ENCODE measurements around the gene GPC2.
A peak's percentile ranks its signal among the peaks of the same experiment; 100 is the strongest.
"Not testable (repeated sequence)": the region's sequence is repeated elsewhere in the genome, so short reads cannot be mapped to it uniquely, and the experiment has no call there.

The GPC2 gene

DNA sequence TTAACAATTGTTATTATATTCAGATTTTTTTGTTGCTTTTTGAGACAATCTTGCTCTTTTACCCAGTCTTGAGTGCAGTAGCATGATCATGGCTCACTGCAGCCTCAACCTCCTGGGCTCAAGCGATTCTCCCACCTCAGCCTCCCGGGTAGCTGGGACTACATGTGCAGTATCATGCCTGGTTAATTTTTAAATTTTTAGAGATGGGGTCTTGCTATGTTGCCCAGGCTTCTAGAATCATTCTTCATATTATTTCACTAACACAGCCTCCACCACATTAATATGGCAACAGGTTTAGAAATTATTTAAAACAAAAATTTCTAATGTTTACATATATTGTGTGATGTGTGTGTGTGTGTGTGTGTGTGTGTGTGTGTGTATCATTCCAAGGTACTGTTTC is 29.9 kb downstream of the GPC2 start:
- DNase-seq, result no peak

DNA sequence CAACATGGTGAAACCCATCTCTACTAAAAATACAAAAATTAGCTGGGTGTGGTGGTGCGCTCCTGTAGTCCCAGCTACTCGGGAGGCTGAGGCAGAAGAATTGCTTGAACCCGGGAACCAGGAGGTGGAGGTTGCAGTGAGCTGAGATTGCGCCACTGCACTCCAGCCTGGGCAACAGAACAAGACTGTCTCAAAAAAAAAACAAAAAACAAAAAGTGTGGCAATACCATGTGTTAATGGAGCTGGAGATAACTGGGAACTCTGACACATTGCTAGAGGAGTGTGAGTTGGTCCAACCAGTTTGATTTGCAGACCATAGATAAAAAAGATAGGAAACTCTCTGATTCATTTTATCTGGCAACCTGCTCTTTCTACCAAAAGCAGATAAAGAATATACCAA is 30.8 kb downstream of the GPC2 start:
- not testable (repeated sequence) for DNase-seq

DNA sequence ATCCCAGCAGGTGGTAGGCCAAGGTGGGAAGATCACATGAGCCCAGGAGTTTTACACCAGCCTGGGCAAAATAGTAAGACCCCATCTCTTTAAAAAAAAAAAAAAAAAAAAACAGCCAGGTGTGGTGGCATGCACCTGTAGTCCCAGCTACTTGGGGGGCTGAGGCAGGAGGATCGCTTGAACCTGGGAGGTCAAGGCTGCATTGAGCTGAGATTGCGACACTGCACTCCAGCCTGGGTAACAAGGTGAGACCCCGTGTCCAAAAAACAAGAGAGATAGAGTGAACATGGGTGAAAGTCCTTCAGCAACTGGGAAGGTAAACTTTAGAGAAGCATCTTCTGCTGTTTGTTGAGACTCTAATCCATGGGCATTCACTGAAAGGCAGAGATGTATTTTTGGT is 34.7 kb downstream of the GPC2 start:
- DNase-seq, result no peak

DNA sequence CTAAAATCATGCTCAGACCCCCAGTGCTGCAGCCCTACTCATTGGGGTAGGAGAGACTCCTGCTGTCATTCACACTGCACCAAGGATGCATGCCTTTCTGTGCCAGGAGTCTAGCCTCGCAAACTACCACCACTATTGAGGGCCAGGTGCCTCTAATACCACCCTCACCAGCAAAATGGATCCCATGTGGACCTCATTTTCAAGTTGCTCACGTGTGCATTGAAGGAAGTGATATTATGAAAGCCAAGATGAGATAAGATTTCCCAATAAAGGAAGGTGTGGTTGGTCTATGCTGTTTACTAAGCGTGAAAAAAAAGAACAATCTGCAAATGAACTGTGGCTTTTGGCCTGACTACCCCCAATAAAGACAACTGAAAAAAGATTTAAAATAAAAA is 35.6 kb downstream of the GPC2 start:
- no peak for DNase-seq

DNA sequence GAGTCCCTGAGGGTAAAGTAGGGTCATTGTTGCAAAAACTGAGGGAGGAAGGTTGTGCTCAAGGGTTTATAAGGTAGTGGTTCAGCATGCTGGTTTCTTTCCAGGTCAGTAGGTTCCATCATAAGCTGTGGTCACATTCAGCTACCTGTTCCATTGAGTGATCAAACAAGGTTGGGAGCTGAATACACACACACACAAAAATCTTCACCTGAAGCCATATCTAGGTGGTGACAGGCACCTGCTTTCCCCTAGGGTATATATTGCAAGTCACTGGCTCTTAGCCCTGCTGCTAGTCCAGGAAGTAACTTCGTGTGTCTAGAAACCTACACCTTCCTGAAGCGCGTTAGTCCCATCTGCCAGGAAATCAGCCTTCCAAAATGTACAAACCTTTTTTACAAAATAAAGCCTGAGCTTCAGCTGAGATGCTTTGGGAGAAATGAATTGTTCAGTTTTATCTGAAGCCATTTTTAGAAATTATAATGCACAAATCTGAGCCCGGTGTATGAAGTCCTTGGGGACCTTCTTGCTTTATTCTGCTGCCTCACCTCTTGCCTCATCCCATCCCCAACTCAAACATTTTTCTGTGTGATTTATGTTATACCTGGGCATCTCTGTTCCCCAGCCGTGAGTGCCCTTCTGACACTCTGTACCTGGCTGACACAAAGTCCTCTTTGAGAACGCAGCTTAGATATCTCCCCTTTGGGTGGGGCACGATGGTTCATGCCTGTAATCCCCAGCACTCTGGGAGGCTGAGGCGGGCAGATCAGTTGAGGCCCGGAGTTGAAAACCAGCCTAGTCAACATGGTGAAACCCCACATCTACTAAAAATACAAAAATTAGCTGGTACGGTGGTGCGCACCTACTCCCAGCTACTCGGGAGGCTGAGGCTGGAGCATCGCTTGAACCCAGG is 39.1 kb downstream of the GPC2 start:
- DNase-seq, result no peak

DNA sequence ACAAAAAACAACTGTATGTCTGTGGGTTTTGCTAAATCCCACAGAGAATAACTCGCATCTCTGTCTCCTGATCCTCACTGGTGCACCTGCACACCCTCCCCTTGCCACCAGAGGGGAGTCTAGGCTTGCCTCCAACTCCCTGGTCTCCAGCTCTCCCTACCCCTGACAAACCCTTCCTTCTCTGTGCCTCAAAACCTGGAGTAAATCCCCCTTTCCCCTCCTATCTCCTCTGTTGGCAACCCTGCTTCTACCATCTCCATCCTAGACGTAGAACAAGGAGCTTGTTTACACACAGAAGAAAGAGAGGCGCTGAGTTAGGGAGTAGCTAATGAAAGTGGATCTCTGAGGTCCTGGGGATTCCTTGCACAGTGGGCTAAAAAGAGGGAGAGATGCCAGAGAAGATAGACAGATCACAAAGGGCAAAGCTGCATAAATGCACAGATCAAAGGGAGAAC is 44.5 kb downstream of the GPC2 start:
- peak; percentile 71 for DNase-seq

DNA sequence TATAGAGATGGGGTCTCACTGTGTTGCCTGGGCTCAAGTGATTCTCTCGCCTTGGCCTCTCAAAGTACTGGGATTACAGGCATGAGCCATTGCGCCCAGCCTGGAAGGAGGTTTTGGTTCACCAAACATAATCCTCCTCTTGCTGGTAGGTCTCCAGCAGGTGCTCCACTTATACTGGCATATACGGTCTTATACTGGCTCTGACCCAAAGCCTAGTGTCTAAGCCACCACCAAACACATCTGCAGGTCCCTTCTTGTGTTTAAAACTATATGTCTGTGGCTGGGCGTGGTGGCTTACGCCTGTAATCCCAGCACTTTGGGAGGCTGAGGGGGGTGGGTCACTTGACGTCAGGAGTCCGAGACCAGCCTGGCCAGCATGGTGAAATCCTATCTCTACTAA is 45.1 kb downstream of the GPC2 start:
- DNase-seq, result no peak

DNA sequence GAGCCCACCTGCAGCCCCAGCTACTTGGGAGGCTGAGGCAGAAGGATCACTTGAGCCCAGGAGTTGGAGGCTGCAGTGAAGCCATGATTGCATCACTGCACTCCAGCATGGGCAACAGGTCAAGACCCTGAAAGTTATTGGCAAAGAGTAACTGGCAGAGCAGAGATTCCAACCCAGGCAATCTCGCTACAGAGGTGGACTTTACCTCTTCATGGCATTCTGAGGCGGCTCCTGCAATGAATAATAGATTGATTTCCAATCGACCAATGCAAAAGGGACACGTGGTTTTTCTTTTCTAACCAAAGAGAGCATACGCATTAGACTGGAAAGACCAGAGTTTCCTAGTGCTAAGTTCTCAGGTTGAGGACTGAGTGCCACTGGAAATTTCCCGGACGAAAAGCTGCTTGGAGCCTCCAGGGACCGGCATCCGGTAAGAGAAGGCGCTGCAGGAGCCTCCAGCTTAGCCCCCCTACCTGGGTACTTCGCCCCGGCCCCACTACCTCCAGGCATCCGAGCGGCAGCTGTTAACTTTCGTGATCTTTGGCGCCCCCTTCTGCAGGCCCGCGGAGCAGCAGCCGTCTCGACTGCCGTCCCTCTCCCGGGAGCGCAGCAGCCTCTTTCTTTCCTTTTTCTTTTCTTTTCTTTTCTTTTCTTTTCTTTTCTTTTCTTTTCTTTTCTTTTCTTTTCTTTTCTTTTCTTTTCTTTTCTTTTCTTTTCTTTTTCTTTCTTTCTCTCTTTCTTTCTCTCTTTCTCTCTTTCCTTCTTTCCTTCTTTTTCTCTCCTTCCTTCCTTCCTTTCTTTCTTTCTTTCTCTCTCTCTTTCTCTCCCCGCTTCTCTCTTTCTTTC is 46.4 kb downstream of the GPC2 start:
- peak; percentile 69 for DNase-seq

DNA sequence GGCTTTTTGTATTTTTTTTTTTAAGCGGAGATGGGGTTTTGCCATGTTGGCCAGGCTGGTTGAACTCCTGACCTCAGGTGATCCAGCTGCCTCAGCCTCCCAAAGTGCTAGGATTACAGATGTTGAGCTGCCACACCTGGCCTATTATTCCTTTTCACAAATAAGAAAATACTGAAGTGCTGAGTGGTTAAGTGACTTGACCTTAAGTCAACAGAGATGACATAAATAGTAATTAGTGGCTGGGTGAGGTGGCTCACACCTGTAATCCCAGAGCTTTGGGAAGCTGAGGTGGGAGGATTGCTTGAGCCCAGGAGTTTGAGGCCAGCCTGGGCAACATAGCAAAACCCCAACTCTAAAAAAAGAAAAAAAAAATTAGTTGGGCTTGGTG is 47.0 kb downstream of the GPC2 start:
- DNase-seq, result not testable (repeated sequence)

DNA sequence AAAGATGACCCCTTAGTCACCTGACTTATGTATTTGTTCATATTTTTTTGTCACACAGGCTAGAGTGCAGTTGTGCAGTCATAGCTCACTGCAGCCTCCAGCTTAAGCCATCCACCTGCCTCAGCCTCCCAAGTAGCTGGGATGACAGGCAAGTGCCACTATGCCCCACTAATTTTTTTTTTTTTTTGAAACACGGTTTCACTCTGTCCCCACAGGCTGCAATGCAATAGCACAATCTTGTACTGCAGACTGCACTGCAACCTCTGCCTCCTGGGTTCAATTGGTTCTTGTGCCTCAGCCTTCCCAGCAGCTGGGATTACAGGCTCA is 48.6 kb downstream of the GPC2 start:
- DNase-seq, result no peak

DNA sequence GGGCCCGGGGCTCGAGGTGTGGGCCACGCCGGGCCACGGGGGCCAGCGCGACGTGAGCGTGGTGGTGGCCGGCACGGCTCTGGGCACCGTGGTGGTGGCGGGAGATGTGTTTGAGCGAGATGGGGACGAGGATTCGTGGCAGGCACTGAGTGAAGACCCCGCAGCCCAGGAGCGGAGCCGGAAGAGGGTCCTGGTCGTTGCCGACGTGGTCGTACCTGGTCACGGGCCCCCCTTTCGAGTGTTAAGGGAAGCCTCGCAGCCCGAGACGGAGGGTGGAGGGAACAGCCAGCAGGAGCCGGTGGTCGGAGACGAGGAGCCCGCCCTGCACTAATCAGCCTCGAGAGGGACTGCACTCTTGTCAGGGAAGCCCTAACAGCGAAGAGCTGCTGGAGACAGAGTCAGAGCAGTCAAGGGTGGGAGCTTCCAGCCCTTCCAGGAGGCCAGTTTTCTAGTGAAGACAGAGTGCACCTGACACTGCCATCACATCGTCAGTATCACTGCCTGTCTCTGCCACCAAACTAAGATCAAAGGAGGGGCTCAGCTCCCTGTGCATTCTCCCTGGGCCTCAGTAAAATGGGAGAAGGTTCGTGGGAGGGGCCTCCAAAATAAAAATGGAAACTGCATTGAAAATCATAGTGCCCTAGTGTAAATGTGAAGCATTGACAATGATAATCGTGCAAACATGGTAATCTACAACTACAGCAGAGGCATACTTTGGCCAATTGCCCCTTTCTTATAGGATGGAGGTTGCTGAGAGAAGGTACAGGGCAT is 49.1 kb downstream of the GPC2 start:
- no peak for DNase-seq

DNA sequence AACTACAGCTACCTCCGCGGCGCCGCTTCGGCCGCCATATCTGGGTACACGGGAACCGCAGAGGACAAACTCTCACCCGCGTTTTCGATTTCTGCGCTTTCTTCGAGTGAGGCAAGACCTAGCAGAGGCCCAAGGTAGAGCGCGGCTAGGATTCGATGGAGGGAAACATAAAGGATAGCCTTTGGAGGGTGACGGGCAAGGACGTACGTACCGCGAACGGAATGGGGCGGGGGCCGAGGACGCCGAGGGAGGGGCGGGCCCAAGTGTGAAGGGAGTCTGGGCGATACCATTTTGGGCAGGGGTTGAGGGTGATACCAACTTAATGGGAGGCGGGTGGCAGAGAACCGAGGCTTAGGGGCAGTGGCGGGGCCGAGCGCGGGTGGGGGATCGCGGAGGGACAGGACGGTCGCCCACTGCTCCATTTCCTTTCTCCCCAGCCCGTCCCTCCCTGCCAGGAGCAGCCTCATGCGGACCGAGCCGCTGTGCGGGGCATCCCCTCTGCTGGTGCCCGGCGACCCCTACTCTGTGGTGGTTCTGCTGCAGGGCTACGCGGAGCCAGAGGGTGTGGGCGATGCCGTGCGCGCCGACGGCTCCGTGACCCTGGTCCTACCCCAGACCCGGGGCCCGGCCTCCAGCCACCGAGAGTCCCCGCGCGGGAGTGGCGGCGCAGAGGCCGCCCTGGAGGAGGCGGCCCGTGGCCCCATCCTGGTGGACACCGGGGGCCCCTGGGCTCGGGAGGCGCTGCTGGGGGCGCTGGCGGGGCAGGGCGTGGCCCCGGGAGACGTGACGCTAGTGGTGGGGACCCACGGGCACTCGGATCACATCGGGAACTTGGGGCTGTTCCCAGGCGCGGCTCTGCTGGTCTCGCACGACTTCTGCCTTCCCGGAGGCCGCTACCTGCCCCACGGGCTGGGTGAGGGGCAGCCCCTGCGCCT is 50.0 kb downstream of the GPC2 start, which contains the start of gene MBLAC1:
Gene MBLAC1 (plus strand): TSS at position 37 of the 935 bp plus-strand sequence. CDS start 429 bp downstream, at position 466.
- peak; percentile 88 for DNase-seq

DNA sequence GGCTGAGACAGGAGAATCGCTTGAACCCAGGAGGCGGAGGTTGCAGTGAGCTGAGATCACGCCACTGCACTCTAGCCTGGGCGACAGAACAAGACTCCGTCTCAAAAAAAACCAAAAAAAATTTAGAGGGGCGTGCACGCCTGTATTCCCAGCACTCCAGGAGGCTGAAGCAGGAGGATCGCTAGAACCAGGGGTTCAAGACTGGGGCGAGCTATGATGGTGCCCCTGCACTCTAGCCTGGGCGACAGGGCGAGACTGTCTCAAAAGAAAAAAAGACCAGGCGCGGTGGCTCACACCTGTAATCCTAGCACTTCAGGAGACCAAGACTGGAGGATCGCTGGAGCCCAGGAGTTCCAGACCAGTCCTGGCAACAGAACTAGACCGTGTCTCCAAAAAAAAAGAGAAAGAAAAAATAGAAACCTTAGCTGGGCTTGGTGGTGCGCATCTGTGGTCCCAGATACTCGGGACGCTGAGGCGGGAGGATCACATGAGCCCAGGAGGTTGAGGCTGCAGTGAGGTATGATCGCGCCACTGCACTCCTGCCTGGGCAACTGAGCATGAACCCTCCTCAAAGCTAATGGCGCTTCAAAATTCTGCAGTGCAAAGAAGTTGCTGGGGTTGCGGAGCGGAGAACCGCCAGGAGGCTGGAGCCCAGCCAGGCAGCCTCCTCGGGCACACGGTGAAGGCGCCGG is 50.8 kb downstream of the GPC2 start:
- DNase-seq, result no peak

DNA sequence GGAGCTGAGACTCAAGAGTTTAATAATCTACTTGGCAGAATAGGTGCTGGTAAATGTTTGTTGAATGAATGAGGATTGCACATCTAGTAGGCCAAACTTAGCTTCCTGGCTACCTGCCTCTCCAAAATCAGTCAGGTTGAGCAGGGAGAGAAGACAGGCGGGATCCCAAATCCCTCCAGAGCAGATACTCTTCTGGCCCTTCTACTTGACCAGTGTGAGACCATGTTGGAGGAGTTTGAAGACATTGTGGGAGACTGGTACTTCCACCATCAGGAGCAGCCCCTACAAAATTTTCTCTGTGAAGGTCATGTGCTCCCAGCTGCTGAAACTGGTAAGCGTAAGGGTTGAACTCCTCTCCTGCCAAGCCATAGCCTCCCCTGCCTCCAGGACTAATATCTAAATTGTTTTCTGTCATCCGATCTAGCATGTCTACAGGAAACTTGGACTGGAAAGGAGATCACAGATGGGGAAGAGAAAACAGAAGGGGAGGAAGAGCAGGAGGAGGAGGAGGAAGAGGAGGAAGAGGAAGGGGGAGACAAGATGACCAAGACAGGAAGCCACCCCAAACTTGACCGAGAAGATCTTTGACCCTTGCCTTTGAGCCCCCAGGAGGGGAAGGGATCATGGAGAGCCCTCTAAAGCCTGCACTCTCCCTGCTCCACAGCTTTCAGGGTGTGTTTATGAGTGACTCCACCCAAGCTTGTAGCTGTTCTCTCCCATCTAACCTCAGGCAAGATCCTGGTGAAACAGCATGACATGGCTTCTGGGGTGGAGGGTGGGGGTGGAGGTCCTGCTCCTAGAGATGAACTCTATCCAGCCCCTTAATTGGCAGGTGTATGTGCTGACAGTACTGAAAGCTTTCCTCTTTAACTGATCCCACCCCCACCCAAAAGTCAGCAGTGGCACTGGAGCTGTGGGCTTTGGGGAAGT is 52.6 kb downstream of the GPC2 start:
- DNase-seq, result no peak

DNA sequence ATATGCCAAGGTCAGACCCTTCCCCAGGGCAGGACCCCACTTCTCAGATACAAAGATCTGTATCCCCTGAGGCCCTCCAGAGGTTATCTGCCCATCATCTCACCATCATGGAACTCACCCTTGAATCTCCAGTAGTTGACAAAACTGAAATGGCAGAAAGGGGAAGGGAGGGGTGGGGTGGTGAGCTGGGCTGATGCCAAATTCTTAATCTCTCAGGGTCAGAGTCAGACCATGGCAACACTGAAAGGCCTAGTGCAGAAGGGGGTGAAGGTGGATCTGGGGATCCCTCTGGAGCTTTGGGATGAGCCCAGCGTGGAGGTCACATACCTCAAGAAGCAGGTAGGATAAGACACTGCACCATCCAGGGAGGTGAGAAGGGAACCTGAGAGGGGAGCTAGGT is 54.6 kb downstream of the GPC2 start:
- DNase-seq, result no peak

DNA sequence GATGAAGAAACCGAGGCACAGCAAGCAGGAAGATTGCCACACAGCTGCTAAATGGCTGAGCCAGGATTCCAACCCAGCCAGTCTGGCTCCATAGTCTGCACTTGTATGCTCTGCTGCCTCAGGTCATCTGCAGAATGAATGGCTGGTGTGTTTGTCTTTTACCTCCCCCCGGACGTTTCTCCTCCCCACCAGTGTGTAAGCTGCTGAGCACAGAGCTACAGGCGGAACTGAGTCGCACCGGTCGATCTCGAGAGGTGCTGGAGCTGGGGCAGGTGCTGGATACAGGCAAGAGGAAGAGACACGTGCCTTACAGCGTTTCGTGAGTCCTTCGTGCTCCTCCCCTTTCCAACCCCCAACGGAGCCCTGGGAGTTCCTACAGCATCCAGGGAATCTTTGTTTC is 55.1 kb downstream of the GPC2 start:
- no peak for DNase-seq

DNA sequence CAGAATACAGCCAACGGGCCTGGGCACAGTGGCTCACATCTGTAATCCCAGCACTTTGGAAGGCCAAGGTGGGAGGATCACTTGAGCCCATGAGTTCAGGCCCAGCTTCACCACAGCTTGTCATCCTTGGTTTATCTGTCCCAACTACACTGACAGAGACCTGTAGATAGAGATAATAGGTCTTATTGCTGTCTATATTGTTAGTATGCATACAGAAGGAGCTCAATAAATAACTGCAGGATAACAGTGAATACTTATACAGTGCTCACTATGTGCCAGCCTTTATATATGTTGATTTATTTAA is 56.5 kb downstream of the GPC2 start:
- no peak for DNase-seq

DNA sequence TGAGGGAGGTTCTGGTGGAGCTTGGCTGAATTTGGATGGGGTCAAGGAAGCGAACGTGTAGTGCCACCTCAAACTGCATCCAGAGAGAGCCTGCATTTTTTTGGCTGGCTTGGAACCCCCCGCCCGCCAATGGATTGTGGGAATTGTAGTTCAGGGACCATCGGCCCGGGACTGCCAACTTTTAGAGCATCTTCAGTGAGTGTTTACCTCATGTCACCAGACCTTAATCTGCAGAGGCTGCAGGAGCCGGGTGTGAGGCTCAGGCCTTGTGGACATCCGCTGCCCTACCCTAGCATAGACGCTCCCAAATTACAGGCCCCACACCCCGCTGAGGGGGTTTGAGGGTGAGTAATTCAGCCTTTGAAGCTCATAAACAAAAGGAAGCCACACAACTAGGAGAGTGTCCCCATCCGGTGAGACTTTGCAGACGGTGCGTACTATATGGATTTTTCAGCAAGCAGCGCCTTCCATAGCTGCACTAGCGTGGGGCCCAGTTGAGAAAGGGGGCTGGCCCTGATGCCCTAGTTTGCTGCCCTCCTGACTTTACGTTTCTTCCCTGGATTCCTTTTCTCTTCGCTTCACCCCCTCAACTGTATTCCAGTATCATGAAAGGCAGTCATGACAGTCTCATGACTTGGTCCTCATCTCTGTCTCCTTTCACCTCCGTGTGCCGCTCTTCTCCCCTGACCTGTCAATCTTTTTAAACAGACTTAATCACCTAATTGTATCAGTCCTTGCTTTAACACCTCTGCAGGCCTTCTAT is 57.0 kb downstream of the GPC2 start:
- DNase-seq, result peak; percentile 66
